Measurements from ENCODE around the gene SERTAD4. TPM values are rescaled to one million over a fixed set of nuclear protein-coding genes. Genes with fewer than 3 reads are reported as not detected.

Gene SERTAD4
- total RNA-seq, 1 experiment from 2014 or later: 3.9 TPM

DNA sequence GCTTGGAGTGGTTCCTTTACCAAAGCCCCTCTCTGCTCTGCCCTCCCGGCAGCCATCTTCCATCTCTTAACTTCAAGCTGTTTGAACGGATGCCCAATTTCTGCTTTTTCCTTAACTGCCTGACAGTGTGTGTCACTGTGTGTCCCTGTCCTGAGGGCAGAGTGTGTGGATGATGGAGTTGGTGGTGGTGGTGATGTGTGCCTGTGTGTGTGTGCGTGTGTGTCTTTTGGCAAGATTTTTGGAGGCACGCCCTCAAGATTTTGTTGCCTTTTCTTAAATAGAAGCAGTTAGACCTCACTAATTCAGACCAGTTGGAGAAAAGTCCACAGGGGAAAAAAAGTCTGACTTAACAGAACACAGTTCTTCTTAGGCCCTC, 30.3 kb downstream of the SERTAD4 start:
- WGBS (ENCODE audit: extremely low coverage, insufficient read length, low lambda C conversion rate): no CpG with 5 or more reads among the region's 4 CpGs

More for the DNA sequence above, 30.3 kb downstream of the SERTAD4 start:
- Histone ChIP-seq H4K91ac (ENCODE audit: insufficient read length, low read depth, low read length) (no peak overlapping the region), H2BK15ac (ENCODE audit: low read depth, low read length) (no peak overlapping the region), H2AFZ (ENCODE audit: low read length) (no peak overlapping the region), H3K23ac (ENCODE audit: insufficient read length, low read depth, low read length) (no peak overlapping the region), H2AK5ac (ENCODE audit: insufficient read length, low read length) (no peak overlapping the region), H3K18ac (ENCODE audit: insufficient read length, low read depth, low read length) (no peak overlapping the region), H4K20me1 (ENCODE audit: control insufficient read depth, insufficient read depth, insufficient read length) (no peaks in the 10 kb centered on the region), H2BK120ac (ENCODE audit: low read depth, low read length, poor library complexity, severe bottlenecking) (no peak overlapping the region), H3K4me1 (ENCODE audit: insufficient read depth, low read length) (peaks cover 5% of the 10 kb centered on the region), H3K27ac (ENCODE audit: insufficient read length, low read depth, low read length) (no peak overlapping the region), H2BK12ac (ENCODE audit: insufficient read length, low read depth, low read length) (no peak overlapping the region), H2BK5ac (ENCODE audit: insufficient read length, low read length) (no peak overlapping the region), H3K4me2 (ENCODE audit: insufficient read depth, insufficient read length, low read length) (no peak overlapping the region), H3T11ph (ENCODE audit: low read length) (no peak overlapping the region), H2BK20ac (ENCODE audit: low read depth, low read length, poor library complexity, severe bottlenecking) (no peak overlapping the region), H4K8ac (replicated peaks; ENCODE audit: insufficient read length, low read depth, low read length) (no peak overlapping the region), H3K23me2 (ENCODE audit: insufficient read length, low read depth, low read length, poor library complexity, severe bottlenecking) (no peaks in the 10 kb centered on the region), H3K27me3 (ENCODE audit: insufficient read depth, low read length) (no peaks in the 10 kb centered on the region), H3K9ac (ENCODE audit: extremely low read depth, insufficient read length, low read length) (no peak overlapping the region), H4K5ac (ENCODE audit: insufficient read length, low read depth, low read length) (no peak overlapping the region), H3K56ac (ENCODE audit: insufficient read length, low read depth, low read length) (no peak overlapping the region), H3K14ac (ENCODE audit: insufficient read depth, low read length) (no peak overlapping the region), H3K4ac (ENCODE audit: low read depth, low read length) (no peak overlapping the region), H3K9me3 (ENCODE audit: control insufficient read depth, low read depth, low read length) (no peaks in the 10 kb centered on the region), H3K79me1 (ENCODE audit: insufficient read depth, low read depth, low read length, poor library complexity, severe bottlenecking) (no peaks in the 10 kb centered on the region), H3K79me2 (ENCODE audit: insufficient read depth, low read length) (no peaks in the 10 kb centered on the region)
- Mint-ChIP-seq H3K36me3 (ENCODE audit: insufficient read depth in 1 of 3, low read depth in 3 of 3) (no peaks in the 10 kb centered on the region), H3K27me3 (ENCODE audit: low read depth) (peaks cover 7% of the 10 kb centered on the region), H3K9me3 (no peaks in the 10 kb centered on the region), H3K27ac (no peak overlapping the region), H3K4me1 (peaks cover 11 to 17% of the 10 kb centered on the region in 2 experiments), H3K4me3 (no peak overlapping the region)
- DNase-seq: no peak
- TF ChIP-seq CTCF (conservative IDR thresholded peaks at IDR 0.05): no peak

Measured in H9 (cell line).